ENCODE data around the gene FRAT2.

The FRAT2 gene

GRCh38 chr10:97334370-97335175, at the start of gene FRAT2:
Gene FRAT2 (minus strand): TSS chr10:97334729. CDS start chr10:97334572, 157 bp downstream.
- DNase-seq (ENCODE audit: low read depth) = peak; percentile 85

- DNase-seq (ENCODE audit: low read depth) = no peak
These were observed 49.6 kb upstream of the FRAT2 start for GRCh38 chr10:97384156-97384555.

- DNase-seq (ENCODE audit: low read depth) = no peak
These were observed 48.6 kb upstream of the FRAT2 start for GRCh38 chr10:97383159-97383558.

GRCh38 chr10:97381626-97382025, 47.1 kb upstream of the FRAT2 start:
- no peak for DNase-seq (ENCODE audit: low read depth)

GRCh38 chr10:97380516-97380915, 46.0 kb upstream of the FRAT2 start:
- no peak for DNase-seq (ENCODE audit: low read depth)

GRCh38 chr10:97378933-97379921, 44.7 kb upstream of the FRAT2 start:
- DNase-seq (ENCODE audit: low read depth) = no peak

GRCh38 chr10:97376413-97376812, 41.9 kb upstream of the FRAT2 start:
- no peak for DNase-seq (ENCODE audit: low read depth)

GRCh38 chr10:97373456-97373855, 38.9 kb upstream of the FRAT2 start:
- no peak for DNase-seq (ENCODE audit: low read depth)

- no peak for DNase-seq (ENCODE audit: low read depth)
These were observed 37.8 kb upstream of the FRAT2 start for GRCh38 chr10:97372233-97372875.

- DNase-seq (ENCODE audit: low read depth) = no peak
These were observed 37.2 kb upstream of the FRAT2 start for GRCh38 chr10:97371696-97372095.

GRCh38 chr10:97367126-97367649, 32.7 kb upstream of the FRAT2 start:
- no peak for DNase-seq (ENCODE audit: low read depth)

GRCh38 chr10:97366572-97366971, 32.0 kb upstream of the FRAT2 start:
- DNase-seq (ENCODE audit: low read depth) = no peak

GRCh38 chr10:97365761-97366351, 31.3 kb upstream of the FRAT2 start:
- no peak for DNase-seq (ENCODE audit: low read depth)

- no peak for DNase-seq (ENCODE audit: low read depth)
These were observed 28.5 kb upstream of the FRAT2 start for GRCh38 chr10:97363071-97363470.

GRCh38 chr10:97362310-97363033, 27.9 kb upstream of the FRAT2 start:
- DNase-seq (ENCODE audit: low read depth) = no peak

- DNase-seq (ENCODE audit: low read depth) = no peak
These were observed 27.0 kb upstream of the FRAT2 start for GRCh38 chr10:97361537-97361901.

GRCh38 chr10:97360705-97361536, 26.4 kb upstream of the FRAT2 start:
- no peak for DNase-seq (ENCODE audit: low read depth)

GRCh38 chr10:97358781-97359180, 24.3 kb upstream of the FRAT2 start:
- no peak for DNase-seq (ENCODE audit: low read depth)

GRCh38 chr10:97358349-97358748, 23.8 kb upstream of the FRAT2 start:
- DNase-seq (ENCODE audit: low read depth) = no peak

- no peak for DNase-seq (ENCODE audit: low read depth)
These were observed 22.4 kb upstream of the FRAT2 start for GRCh38 chr10:97356918-97357317.

All from fibroblast of the conjunctiva (primary cell).